ENCODE data around the gene PIPOX.

The PIPOX gene

GRCh38 chr17:29019475-29020181, 23.3 kb upstream of the PIPOX start:
- no peak for DNase-seq

GRCh38 chr17:29020576-29020975, 22.4 kb upstream of the PIPOX start:
- DNase-seq: no peak

- no peak for DNase-seq
These were observed 21.7 kb upstream of the PIPOX start for GRCh38 chr17:29021226-29021625.

GRCh38 chr17:29022074-29022473, 20.9 kb upstream of the PIPOX start:
- no peak for DNase-seq

- DNase-seq: no peak
These were observed 18.5 kb upstream of the PIPOX start for GRCh38 chr17:29024316-29024952.

GRCh38 chr17:29031488-29031887, 11.5 kb upstream of the PIPOX start:
- no peak for DNase-seq

GRCh38 chr17:29032013-29032856, 10.7 kb upstream of the PIPOX start:
- no peak for DNase-seq

- DNase-seq: no peak
These were observed 10.1 kb upstream of the PIPOX start for GRCh38 chr17:29032857-29033197.

GRCh38 chr17:29034510-29034909, 8.4 kb upstream of the PIPOX start:
- DNase-seq: no peak

- no peak for DNase-seq
These were observed 6.4 kb upstream of the PIPOX start for GRCh38 chr17:29036584-29036983.

GRCh38 chr17:29037739-29038084, 5.2 kb upstream of the PIPOX start:
- no peak for DNase-seq

- no peak for DNase-seq
These were observed 4.7 kb upstream of the PIPOX start for GRCh38 chr17:29038085-29038795.

GRCh38 chr17:29039764-29040598, 3.0 kb upstream of the PIPOX start:
- no peak for DNase-seq

- no peak for DNase-seq
These were observed 1.9 kb upstream of the PIPOX start for GRCh38 chr17:29041091-29041490.

- no peak for DNase-seq
These were observed 1.4 kb upstream of the PIPOX start for GRCh38 chr17:29041571-29041970.

- DNase-seq: no peak
These were observed 789 bp upstream of the PIPOX start for GRCh38 chr17:29042026-29042678.

- no peak for DNase-seq
These were observed 701 bp downstream of the PIPOX start for GRCh38 chr17:29043539-29044145.

- DNase-seq: no peak
These were observed 2.1 kb downstream of the PIPOX start for GRCh38 chr17:29045026-29045425.

- DNase-seq: no peak
These were observed 3.0 kb downstream of the PIPOX start for GRCh38 chr17:29045734-29046472.

- DNase-seq: no peak
These were observed 3.5 kb downstream of the PIPOX start for GRCh38 chr17:29046473-29046839.
